ENCODE measurements around the gene NT5DC1.

Gene NT5DC1

DNA sequence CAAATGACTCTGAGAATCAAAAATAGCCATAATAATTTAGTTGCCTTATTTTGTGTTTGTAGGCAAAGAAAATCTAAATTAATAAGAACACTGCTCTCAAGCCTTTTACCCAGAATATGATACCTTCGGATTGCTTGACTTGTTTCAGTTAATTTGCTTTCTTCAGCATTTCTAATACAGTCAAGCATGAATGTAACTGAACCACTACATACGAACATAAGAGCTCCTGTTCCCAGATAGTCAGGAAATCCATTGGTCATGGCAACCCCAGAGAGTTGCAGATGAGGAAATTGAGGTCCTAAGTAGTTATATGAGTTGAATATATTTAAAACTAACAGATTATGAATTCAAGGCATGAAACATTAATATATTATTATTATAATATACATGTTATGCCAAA lies 42.9 kb upstream of the NT5DC1 start:
- no peak for ATAC-seq (ENCODE audit: insufficient read depth, low read depth)
- Histone ChIP-seq H3K4me1 (ENCODE audit: insufficient read depth, low read length) (no peaks in the 10 kb centered on the region), H3K9ac (ENCODE audit: low read depth, low read length) (no peak overlapping the region), H3K9me3 (ENCODE audit: insufficient read depth, low read length, severe bottlenecking) (no peaks in the 10 kb centered on the region), H3K27ac (ENCODE audit: low read length) (no peak overlapping the region), H3K36me3 (ENCODE audit: insufficient read depth, low read length) (no peaks in the 10 kb centered on the region), H3K4me3 (ENCODE audit: low read depth in 1 of 2, low read length in 2 of 2) (no peak overlapping the region), H3K4me2 (ENCODE audit: insufficient read depth, low read length) (no peak overlapping the region), H3K27me3 (ENCODE audit: insufficient read depth, low read length, poor library complexity) (no peaks in the 10 kb centered on the region), H3K79me2 (ENCODE audit: insufficient read depth, low read length) (no peaks in the 10 kb centered on the region), H2AFZ (ENCODE audit: low read depth, low read length) (no peak overlapping the region), H4K20me1 (ENCODE audit: insufficient read depth, low read length) (no peaks in the 10 kb centered on the region)
- no peak for DNase-seq
- no peak for TF ChIP-seq EZH2 (IDR thresholded peaks at IDR 0.05; ENCODE audit: borderline replicate concordance, low read depth, low read length, severe bottlenecking)
- TF ChIP-seq, protein P1, sequence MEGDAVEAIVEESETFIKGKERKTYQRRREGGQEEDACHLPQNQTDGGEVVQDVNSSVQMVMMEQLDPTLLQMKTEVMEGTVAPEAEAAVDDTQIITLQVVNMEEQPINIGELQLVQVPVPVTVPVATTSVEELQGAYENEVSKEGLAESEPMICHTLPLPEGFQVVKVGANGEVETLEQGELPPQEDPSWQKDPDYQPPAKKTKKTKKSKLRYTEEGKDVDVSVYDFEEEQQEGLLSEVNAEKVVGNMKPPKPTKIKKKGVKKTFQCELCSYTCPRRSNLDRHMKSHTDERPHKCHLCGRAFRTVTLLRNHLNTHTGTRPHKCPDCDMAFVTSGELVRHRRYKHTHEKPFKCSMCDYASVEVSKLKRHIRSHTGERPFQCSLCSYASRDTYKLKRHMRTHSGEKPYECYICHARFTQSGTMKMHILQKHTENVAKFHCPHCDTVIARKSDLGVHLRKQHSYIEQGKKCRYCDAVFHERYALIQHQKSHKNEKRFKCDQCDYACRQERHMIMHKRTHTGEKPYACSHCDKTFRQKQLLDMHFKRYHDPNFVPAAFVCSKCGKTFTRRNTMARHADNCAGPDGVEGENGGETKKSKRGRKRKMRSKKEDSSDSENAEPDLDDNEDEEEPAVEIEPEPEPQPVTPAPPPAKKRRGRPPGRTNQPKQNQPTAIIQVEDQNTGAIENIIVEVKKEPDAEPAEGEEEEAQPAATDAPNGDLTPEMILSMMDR (IDR thresholded peaks at IDR 0.05; ENCODE audit: borderline replicate concordance, extremely low read depth, low read length, poor library complexity, severe bottlenecking) = no peak

GRCh38 chr6:116059713-116060571 lies 40.7 kb upstream of the NT5DC1 start:
- no peak overlapping the region for H3K4me2 ChIP-seq (ENCODE audit: insufficient read depth, low read length)
- H3K27me3 ChIP-seq (ENCODE audit: insufficient read depth, low read length, poor library complexity) = no peaks in the 10 kb centered on the region
- TF ChIP-seq, protein P1 (IDR thresholded peaks at IDR 0.05; ENCODE audit: borderline replicate concordance, extremely low read depth, low read length, poor library complexity, severe bottlenecking) = no peak
- no peak for TF ChIP-seq EZH2 (IDR thresholded peaks at IDR 0.05; ENCODE audit: borderline replicate concordance, low read depth, low read length, severe bottlenecking)
- ATAC-seq (ENCODE audit: insufficient read depth, low read depth) = no peak
- H3K4me3 ChIP-seq (ENCODE audit: low read depth in 1 of 2, low read length in 2 of 2) = no peak overlapping the region
- H3K9me3 ChIP-seq (ENCODE audit: insufficient read depth, low read length, severe bottlenecking) = no peaks in the 10 kb centered on the region
- H4K20me1 ChIP-seq (ENCODE audit: insufficient read depth, low read length) = no peaks in the 10 kb centered on the region
- DNase-seq = no peak
- no peaks in the 10 kb centered on the region for H3K79me2 ChIP-seq (ENCODE audit: insufficient read depth, low read length)
- H3K27ac ChIP-seq (ENCODE audit: low read length) = no peak overlapping the region
- no peak overlapping the region for H2AFZ ChIP-seq (ENCODE audit: low read depth, low read length)
- no peaks in the 10 kb centered on the region for H3K36me3 ChIP-seq (ENCODE audit: insufficient read depth, low read length)
- no peak overlapping the region for H3K9ac ChIP-seq (ENCODE audit: low read depth, low read length)
- no peaks in the 10 kb centered on the region for H3K4me1 ChIP-seq (ENCODE audit: insufficient read depth, low read length)

- ATAC-seq (ENCODE audit: insufficient read depth, low read depth) (no peak), DNase-seq (no peak)
- Histone ChIP-seq H3K36me3 (ENCODE audit: insufficient read depth, low read length) (no peaks in the 10 kb centered on the region), H3K9ac (ENCODE audit: low read depth, low read length) (no peak within 1 kb of the TSS), H3K79me2 (ENCODE audit: insufficient read depth, low read length) (no peaks in the 10 kb centered on the region), H3K4me3 (ENCODE audit: low read depth in 1 of 2, low read length in 2 of 2) (no peak within 1 kb of the TSS), H3K4me1 (ENCODE audit: insufficient read depth, low read length) (no peaks in the 10 kb centered on the region), H3K27ac (ENCODE audit: low read length) (no peak within 1 kb of the TSS), H4K20me1 (ENCODE audit: insufficient read depth, low read length) (no peaks in the 10 kb centered on the region), H2AFZ (ENCODE audit: low read depth, low read length) (no peak within 1 kb of the TSS), H3K27me3 (ENCODE audit: insufficient read depth, low read length, poor library complexity) (peaks cover 3% of the 10 kb centered on the region), H3K9me3 (ENCODE audit: insufficient read depth, low read length, severe bottlenecking) (no peaks in the 10 kb centered on the region), H3K4me2 (ENCODE audit: insufficient read depth, low read length) (no peak within 1 kb of the TSS)
- TF ChIP-seq EZH2 (IDR thresholded peaks at IDR 0.05; ENCODE audit: borderline replicate concordance, low read depth, low read length, severe bottlenecking) = no peak
- TF ChIP-seq, protein P1 (IDR thresholded peaks at IDR 0.05; ENCODE audit: borderline replicate concordance, extremely low read depth, low read length, poor library complexity, severe bottlenecking) = no peak
Observed at GRCh38 chr6:116060572-116061283, 39.9 kb upstream of the NT5DC1 start, which contains the start of gene FRK. TSS of gene FRK (minus strand) at chr6:116060891. CDS start at chr6:116060311, 580 bp downstream.
